Forelimb muscle (tissue), 1 donor: ENCODE results near the gene ERBB4. TPM values are rescaled to one million over a fixed set of nuclear protein-coding genes. Genes with fewer than 3 reads are reported as not detected.
"Not testable (repeated sequence)": the region's sequence is repeated elsewhere in the genome, so short reads cannot be mapped to it uniquely, and the experiment has no call there.

Experiments used
- DNase-seq: peaks from one replicate; pipeline ENCODE4 v3.0.0-alpha.2; 2013; ENCODE audit warnings: low read depth
- polyA plus RNA-seq: library from polyadenylated mRNA; unstranded; fragments of 120-200 nt; gene quantifications from one replicate; pipeline ENCODE4 v1.2.1, GENCODE V29; 2013; ENCODE audit not compliant: insufficient read length

ERBB4 gene
- polyA plus RNA-seq, 1 donor: 8.8 TPM

GRCh38 chr2:212013626-212014025 is 525.0 kb downstream of the ERBB4 start:
- DNase-seq: no peak

GRCh38 chr2:212010305-212010704 is 528.3 kb downstream of the ERBB4 start:
- not testable (repeated sequence) for DNase-seq

- DNase-seq: no peak
Observed at GRCh38 chr2:212007972-212008371, 530.6 kb downstream of the ERBB4 start.

GRCh38 chr2:212005085-212005671 is 533.4 kb downstream of the ERBB4 start:
- no peak for DNase-seq

GRCh38 chr2:212001325-212001724 is 537.3 kb downstream of the ERBB4 start:
- DNase-seq: no peak

GRCh38 chr2:211996857-211997256 is 541.7 kb downstream of the ERBB4 start:
- no peak for DNase-seq

GRCh38 chr2:211994806-211995205 is 543.8 kb downstream of the ERBB4 start:
- no peak for DNase-seq

- DNase-seq: no peak
Observed at GRCh38 chr2:211990335-211990734, 548.3 kb downstream of the ERBB4 start.

- DNase-seq: no peak
Observed at GRCh38 chr2:211986313-211986712, 552.3 kb downstream of the ERBB4 start.

- no peak for DNase-seq
Observed at GRCh38 chr2:211985393-211985792, 553.2 kb downstream of the ERBB4 start.

- no peak for DNase-seq
Observed at GRCh38 chr2:211982162-211982561, 556.4 kb downstream of the ERBB4 start.

- DNase-seq: no peak
Observed at GRCh38 chr2:211981451-211981850, 557.2 kb downstream of the ERBB4 start.

GRCh38 chr2:211976076-211976475 is 562.5 kb downstream of the ERBB4 start:
- DNase-seq: no peak

GRCh38 chr2:211967234-211967633 is 571.4 kb downstream of the ERBB4 start:
- no peak for DNase-seq

GRCh38 chr2:211963969-211964368 is 574.6 kb downstream of the ERBB4 start:
- no peak for DNase-seq

GRCh38 chr2:211957799-211958198 is 580.8 kb downstream of the ERBB4 start:
- DNase-seq: no peak

GRCh38 chr2:211955648-211956047 is 583.0 kb downstream of the ERBB4 start:
- DNase-seq: no peak

- no peak for DNase-seq
Observed at GRCh38 chr2:211948932-211949331, 589.7 kb downstream of the ERBB4 start.

- no peak for DNase-seq
Observed at GRCh38 chr2:211946960-211947359, 591.6 kb downstream of the ERBB4 start.

- no peak for DNase-seq
Observed at GRCh38 chr2:211944572-211944971, 594.0 kb downstream of the ERBB4 start.

GRCh38 chr2:211942153-211942552 is 596.4 kb downstream of the ERBB4 start:
- no peak for DNase-seq

- DNase-seq: no peak
Observed at GRCh38 chr2:211941216-211941747, 597.3 kb downstream of the ERBB4 start.

GRCh38 chr2:211939177-211939576 is 599.4 kb downstream of the ERBB4 start:
- DNase-seq: no peak

- DNase-seq: no peak
Observed at GRCh38 chr2:211934811-211935210, 603.8 kb downstream of the ERBB4 start.
